Brain microvascular endothelial cell (primary cell): ENCODE results near the gene PRDM15.

ENCODE experiments used
- DNase-seq: peaks from one replicate; pipeline ENCODE4 v3.0.0-alpha.2; 2020
- H3K27ac ChIP-seq: fragments of 250-450 bp; sonication (Bioruptor Pico); 2 replicates; pipeline ENCODE4 v1.5.1; 2020; ENCODE audit warnings: mild to moderate bottlenecking, moderate library complexity
- H3K27me3 ChIP-seq: fragments of 250-450 bp; sonication (Bioruptor Pico); replicated peaks from 2 replicates; pipeline ENCODE4 v1.5.1; 2020; ENCODE audit warnings: mild to moderate bottlenecking
- H3K36me3 ChIP-seq: fragments of 250-450 bp; sonication (Bioruptor Pico); replicated peaks from 2 replicates; pipeline ENCODE4 v1.5.1; 2020; ENCODE audit warnings: mild to moderate bottlenecking
- H3K4me3 ChIP-seq: 2 replicates; pipeline ENCODE4 v1.5.1; 2011; ENCODE audit warnings: low read depth, mild to moderate bottlenecking, control low read depth, low read length, moderate library complexity
- in situ Hi-C: cut with HindIII; loops from 2 replicates; pipeline ENCODE4 v1.10.0; 2017; ENCODE audit warnings: low sequenced_read_pairs, low pct_ligation_motif_present
- TF ChIP-seq, protein P1 (sequence below): IDR thresholded peaks from 2 replicates; pipeline ENCODE4 v1.5.1; 2011; ENCODE audit warnings: low read depth, mild to moderate bottlenecking, moderate library complexity, low read length, control low read depth, inconsistent platforms; ENCODE audit errors: missing control alignments

PRDM15 gene

DNA sequence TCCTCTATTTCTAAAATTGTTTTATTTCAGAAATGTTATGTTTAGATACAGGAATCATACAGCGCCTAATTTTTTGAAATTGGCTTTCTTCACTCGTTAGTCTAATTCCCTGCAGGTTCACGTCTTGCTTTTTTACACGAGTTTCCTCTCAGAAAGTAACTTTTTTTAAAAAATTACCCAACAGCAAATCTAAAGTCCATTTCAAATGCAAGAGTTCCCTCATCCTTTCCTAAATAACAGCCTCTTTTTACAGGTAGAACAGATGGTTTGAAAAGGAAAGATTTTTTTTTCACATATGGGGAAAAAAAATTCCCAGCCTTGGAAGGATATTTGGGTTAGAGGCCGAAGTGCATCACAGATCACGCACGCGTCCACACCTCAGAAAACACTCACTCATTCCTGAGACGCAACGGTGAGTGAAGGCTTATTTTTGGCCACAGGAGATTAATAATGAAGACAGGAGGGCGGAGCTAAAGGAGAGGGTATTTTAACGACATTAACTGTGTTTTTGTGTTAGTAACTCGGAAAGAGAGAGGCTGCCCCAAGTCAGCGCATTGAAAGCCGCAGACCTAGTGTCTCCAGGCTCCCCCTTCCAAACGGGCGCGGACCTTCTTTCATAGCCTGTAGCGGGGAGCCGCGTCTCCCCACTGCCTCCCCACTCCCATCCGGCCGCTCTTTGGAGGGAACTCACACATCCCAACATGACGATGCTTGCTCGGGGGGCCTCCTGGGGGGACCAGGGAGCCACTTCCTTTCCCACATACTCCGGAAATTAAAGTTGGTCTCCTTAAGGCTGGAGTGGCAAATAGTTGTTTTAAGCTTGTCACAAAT, 111.3 kb downstream of the PRDM15 start:
- DNase-seq = no peak
- Histone ChIP-seq H3K36me3 (no peaks in the 10 kb centered on the region), H3K27ac (no peak overlapping the region), H3K27me3 (peaks cover 38% of the 10 kb centered on the region), H3K4me3 (peak overlapping the region; percentile 12)
- TF ChIP-seq, protein P1, sequence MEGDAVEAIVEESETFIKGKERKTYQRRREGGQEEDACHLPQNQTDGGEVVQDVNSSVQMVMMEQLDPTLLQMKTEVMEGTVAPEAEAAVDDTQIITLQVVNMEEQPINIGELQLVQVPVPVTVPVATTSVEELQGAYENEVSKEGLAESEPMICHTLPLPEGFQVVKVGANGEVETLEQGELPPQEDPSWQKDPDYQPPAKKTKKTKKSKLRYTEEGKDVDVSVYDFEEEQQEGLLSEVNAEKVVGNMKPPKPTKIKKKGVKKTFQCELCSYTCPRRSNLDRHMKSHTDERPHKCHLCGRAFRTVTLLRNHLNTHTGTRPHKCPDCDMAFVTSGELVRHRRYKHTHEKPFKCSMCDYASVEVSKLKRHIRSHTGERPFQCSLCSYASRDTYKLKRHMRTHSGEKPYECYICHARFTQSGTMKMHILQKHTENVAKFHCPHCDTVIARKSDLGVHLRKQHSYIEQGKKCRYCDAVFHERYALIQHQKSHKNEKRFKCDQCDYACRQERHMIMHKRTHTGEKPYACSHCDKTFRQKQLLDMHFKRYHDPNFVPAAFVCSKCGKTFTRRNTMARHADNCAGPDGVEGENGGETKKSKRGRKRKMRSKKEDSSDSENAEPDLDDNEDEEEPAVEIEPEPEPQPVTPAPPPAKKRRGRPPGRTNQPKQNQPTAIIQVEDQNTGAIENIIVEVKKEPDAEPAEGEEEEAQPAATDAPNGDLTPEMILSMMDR = no peak
- in situ Hi-C loops = loop anchor here (10.0 kb wide), 1 partner anchor 153 kb away; no protein-coding TSS in a partner anchor

DNA sequence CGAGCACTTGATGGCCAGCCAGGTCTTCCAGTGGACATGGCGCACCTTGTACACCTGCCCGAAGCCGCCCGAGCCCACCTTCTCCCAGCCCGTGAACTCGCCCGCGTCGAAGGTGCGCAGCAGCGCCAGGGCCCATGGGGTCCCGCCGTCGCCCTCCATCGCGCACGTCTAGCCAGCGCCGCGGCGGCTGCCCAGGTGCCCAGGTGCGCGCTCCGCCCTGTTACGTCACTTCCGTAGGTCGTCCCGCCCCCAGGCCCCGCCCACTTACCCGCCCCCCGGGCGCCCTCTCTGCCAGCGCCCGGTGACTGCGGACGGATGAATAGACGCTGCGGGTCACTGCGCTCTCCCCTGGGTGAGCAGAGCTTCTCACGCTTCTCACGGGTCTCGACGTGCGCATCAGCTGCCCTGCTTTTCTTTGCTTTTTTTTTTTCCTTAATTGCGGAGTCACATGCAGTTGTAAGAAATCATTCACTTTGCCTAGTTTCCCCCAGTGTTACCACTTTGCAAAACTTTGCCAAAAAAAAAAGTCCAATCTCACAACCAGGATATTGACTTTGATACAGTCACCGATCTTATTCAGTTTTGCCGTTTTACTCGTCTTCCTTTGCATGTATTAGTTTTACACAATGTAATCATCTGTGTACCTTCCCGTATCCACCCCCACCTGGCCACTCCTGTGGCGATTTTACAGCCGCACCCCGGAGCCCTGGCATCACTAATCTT, 112.1 kb downstream of the PRDM15 start, which contains the start of gene RIPK4:
Gene RIPK4 (minus strand): TSS at position 170 of the 723 bp plus-strand sequence. CDS start 11 bp downstream, at position 159.
- Histone ChIP-seq H3K27me3 (peaks cover 46% of the 10 kb centered on the region), H3K36me3 (no peaks in the 10 kb centered on the region), H3K4me3 (peak within 1 kb of the TSS; percentile 26), H3K27ac (no peak within 1 kb of the TSS)
- in situ Hi-C loops = loop anchor here (10.0 kb wide), 1 partner anchor 152 kb away; no protein-coding TSS in a partner anchor
- DNase-seq = no peak
- TF ChIP-seq, protein P1 = no peak

DNA sequence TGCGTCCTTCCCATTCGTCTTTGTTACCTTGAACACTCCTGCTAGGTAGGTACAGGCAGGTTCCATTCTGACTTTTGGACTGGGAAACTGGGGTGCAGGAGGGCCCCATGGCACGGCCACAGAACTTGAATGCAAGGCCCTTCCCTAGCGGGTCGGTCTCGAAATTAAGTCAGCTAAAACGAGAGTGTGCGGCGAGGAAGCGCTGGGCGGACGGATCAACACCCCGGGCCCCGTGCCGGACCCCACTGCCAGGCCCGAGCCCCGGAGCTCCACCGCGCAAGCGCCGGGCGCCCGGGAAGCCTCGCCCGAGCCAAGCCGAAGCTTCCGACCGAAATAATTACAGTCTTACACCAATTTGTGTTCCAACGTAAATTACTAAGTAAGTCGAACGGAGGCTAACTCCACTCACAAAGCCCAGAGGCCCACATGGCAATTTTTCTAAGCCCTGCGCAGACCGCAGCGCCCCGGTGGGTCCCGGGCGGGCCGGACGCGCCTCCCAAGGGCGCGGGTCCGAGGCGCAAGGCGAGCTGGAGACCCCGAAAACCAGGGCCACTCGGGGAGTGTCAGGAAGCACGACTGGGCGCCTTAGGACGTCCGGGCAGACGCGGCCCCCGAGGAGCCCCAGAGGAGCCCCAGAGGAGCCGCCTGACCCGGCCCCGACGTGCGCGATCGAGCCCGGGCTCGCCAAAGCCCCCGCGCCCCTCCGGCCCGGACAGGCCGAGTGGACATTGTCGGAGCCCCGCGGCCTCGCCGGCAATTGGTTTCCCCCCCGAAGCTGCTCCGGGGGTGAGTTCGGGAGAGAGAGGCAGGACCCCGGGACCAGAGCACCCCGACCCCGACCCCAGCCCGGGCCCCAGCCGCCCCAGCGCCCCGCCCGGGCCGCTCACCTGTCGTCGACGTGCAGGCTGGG, 112.9 kb downstream of the PRDM15 start:
- Histone ChIP-seq H3K36me3 (no peaks in the 10 kb centered on the region), H3K27ac (no peak overlapping the region), H3K27me3 (peaks cover 52% of the 10 kb centered on the region), H3K4me3 (no peak overlapping the region)
- DNase-seq = no peak
- in situ Hi-C loops = loop anchor here (10.0 kb wide), 1 partner anchor 151 kb away; no protein-coding TSS in a partner anchor
- TF ChIP-seq, protein P1 = no peak

DNA sequence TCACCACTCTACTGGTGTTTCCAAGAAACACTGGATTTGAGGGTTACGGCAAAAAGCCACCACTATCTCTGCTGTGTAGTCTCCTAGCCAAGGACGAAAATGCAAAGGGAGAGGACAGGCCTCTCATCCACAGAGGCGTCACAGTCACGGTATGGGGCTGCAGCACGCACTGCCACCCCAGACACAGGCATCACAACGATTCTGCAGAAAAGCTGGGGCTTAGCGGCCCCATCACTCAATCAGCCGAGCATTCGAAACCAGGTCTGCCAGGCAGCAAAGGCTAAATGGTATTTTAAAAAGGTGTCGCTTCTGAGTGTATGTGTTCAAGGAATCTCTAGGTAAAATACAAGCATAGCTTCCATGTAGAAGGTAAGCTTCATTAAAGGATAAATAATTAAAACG, 113.7 kb downstream of the PRDM15 start:
- DNase-seq = no peak
- Histone ChIP-seq H3K4me3 (no peak overlapping the region), H3K27ac (no peak overlapping the region), H3K27me3 (peaks cover 52% of the 10 kb centered on the region), H3K36me3 (no peaks in the 10 kb centered on the region)
- in situ Hi-C loops = loop anchor here (10.0 kb wide), 1 partner anchor 151 kb away; no protein-coding TSS in a partner anchor
- TF ChIP-seq, protein P1 = no peak
